NCI-H1417 treated with DMSO at 0.1 percent for 48 hours (cell line): ENCODE results near the gene TAF4.
"Not testable (repeated sequence)": the region's sequence is repeated elsewhere in the genome, so short reads cannot be mapped to it uniquely, and the experiment has no call there.

Source experiments
- DNase-seq: peaks from one replicate; lab custom pipeline; 2025; lab: John Stamatoyannopoulos, UW

The TAF4 gene

GRCh38 chr20:61960836-61961235 lies 104.8 kb downstream of the TAF4 start:
- DNase-seq: no peak

GRCh38 chr20:61958773-61959700 lies 106.6 kb downstream of the TAF4 start:
- DNase-seq: no peak

- DNase-seq: no peak
Measured at GRCh38 chr20:61957961-61958715, 107.5 kb downstream of the TAF4 start.

- DNase-seq: no peak
Measured at GRCh38 chr20:61956396-61957342, 109.0 kb downstream of the TAF4 start.

- DNase-seq: no peak
Measured at GRCh38 chr20:61955668-61956395, 109.8 kb downstream of the TAF4 start.

GRCh38 chr20:61954276-61955021 lies 111.2 kb downstream of the TAF4 start:
- peak; percentile 34 for DNase-seq

- DNase-seq: no peak
Measured at GRCh38 chr20:61953037-61954021, 112.4 kb downstream of the TAF4 start.

- no peak for DNase-seq
Measured at GRCh38 chr20:61951695-61952533, 113.8 kb downstream of the TAF4 start.

- DNase-seq: no peak
Measured at GRCh38 chr20:61950641-61951071, 115.0 kb downstream of the TAF4 start.

- no peak for DNase-seq
Measured at GRCh38 chr20:61949714-61950640, 115.7 kb downstream of the TAF4 start.

GRCh38 chr20:61949363-61949713 lies 116.3 kb downstream of the TAF4 start:
- no peak for DNase-seq

- no peak for DNase-seq
Measured at GRCh38 chr20:61948586-61949362, 116.9 kb downstream of the TAF4 start.

GRCh38 chr20:61948056-61948455 lies 117.6 kb downstream of the TAF4 start:
- not testable (repeated sequence) for DNase-seq

GRCh38 chr20:61945495-61945894 lies 120.2 kb downstream of the TAF4 start:
- DNase-seq: not testable (repeated sequence)

- not testable (repeated sequence) for DNase-seq
Measured at GRCh38 chr20:61944967-61945366, 120.7 kb downstream of the TAF4 start.

- DNase-seq: no peak
Measured at GRCh38 chr20:61942526-61942925, 123.2 kb downstream of the TAF4 start.
